RWPE2 (cell line): ENCODE measurements around the gene SBNO2.
A peak's percentile ranks its signal among the peaks of the same experiment; 100 is the strongest.

Experiments used
- ATAC-seq: fragments of 200-7000 bp; cut with Tn5 transposase; 3 replicates; pipeline ENCODE4 v1.9.1; 2021; ENCODE audit warnings: low read depth
- DNase-seq: peaks from one replicate; pipeline ENCODE4 v3.0.0-alpha.2; 2020; ENCODE audit warnings: low spot score
- H3K27ac ChIP-seq: fragments of 450-650 bp; 2 replicates; pipeline ENCODE4 v1.5.1; 2017; ENCODE audit warnings: mild to moderate bottlenecking; ENCODE audit not compliant: poor library complexity, severe bottlenecking
- H3K27me3 ChIP-seq: fragments of 250-450 bp; sonication (Bioruptor Pico); 2 replicates; pipeline ENCODE4 v1.5.1; 2021; ENCODE audit warnings: mild to moderate bottlenecking, moderate library complexity; ENCODE audit not compliant: insufficient read depth, poor library complexity, severe bottlenecking
- H3K36me3 ChIP-seq: fragments of 250-450 bp; sonication (Bioruptor Pico); 2 replicates; pipeline ENCODE4 v1.5.1; 2020; ENCODE audit warnings: low read depth, mild to moderate bottlenecking, moderate library complexity
- H3K4me1 ChIP-seq: fragments of 250-450 bp; sonication (Bioruptor Pico); 2 replicates; pipeline ENCODE4 v1.5.1; 2021; ENCODE audit warnings: mild to moderate bottlenecking, moderate library complexity; ENCODE audit not compliant: insufficient read depth, poor library complexity, severe bottlenecking
- H3K4me3 ChIP-seq: fragments of 250-450 bp; sonication (Bioruptor Pico); 2 replicates; pipeline ENCODE4 v1.5.1; 2021; ENCODE audit warnings: mild to moderate bottlenecking, moderate library complexity; ENCODE audit not compliant: severe bottlenecking
- H3K9me3 ChIP-seq: fragments of 250-450 bp; sonication (Bioruptor Pico); 2 replicates; pipeline ENCODE4 v1.5.1; 2021; ENCODE audit warnings: mild to moderate bottlenecking, moderate library complexity; ENCODE audit not compliant: severe bottlenecking
- TF ChIP-seq, protein P1 (sequence below): fragments of 450-650 bp; IDR thresholded peaks from one replicate; pipeline ENCODE4 v1.5.1; 2017; ENCODE audit warnings: mild to moderate bottlenecking, moderate library complexity; ENCODE audit not compliant: poor library complexity, severe bottlenecking

SBNO2 gene

DNA sequence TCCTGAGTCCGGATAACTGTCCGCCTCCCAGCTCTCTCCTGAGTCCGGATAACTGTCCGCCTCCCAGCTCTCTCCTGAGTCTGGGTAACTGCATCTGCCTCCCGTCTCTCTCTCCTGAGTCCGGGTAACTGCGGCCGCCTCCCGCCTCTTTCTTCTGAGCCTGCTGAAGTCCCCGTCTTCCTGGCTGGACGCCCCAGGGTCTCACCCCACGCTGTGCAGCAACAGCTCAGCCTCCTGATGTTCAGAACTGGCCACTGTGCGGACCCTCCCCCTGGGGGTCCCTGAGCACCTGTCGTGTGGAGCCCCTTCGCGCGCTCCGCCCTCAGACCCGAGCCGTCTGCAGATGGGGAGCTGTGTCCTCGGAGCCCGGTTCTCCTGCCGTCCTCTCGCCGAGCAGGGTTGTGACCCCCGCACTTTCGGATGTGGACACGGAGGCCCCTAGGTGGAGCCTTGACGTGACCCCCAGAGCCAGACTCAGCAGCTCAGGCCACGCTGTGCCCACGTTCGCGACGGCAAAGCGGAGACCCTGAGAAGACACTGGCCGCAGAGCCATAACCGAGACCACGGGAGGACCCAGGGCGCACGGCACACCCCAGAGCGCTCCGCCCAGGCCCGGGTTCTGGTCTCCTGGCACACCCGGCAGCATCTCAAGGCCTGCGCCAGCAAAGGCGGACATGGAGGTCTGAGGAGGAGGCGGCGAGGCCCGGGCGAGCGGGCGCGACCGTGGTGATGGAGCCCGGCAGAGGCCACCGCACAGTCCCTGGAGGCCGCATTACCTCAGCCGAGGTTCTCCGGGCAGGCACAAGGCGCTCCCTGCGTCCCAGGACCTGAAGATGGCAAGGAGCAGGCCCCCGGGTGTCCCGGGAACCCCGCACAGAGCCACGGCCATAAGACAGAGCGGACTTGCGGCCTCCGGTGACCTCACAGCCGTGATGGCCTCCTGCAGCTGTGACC is 15.9 kb downstream of the SBNO2 start:
- DNase-seq, result no peak
- TF ChIP-seq, protein P1, sequence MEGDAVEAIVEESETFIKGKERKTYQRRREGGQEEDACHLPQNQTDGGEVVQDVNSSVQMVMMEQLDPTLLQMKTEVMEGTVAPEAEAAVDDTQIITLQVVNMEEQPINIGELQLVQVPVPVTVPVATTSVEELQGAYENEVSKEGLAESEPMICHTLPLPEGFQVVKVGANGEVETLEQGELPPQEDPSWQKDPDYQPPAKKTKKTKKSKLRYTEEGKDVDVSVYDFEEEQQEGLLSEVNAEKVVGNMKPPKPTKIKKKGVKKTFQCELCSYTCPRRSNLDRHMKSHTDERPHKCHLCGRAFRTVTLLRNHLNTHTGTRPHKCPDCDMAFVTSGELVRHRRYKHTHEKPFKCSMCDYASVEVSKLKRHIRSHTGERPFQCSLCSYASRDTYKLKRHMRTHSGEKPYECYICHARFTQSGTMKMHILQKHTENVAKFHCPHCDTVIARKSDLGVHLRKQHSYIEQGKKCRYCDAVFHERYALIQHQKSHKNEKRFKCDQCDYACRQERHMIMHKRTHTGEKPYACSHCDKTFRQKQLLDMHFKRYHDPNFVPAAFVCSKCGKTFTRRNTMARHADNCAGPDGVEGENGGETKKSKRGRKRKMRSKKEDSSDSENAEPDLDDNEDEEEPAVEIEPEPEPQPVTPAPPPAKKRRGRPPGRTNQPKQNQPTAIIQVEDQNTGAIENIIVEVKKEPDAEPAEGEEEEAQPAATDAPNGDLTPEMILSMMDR, result no peak
- no peaks in the 10 kb centered on the region for H3K27me3 ChIP-seq
- H3K9me3 ChIP-seq, result no peaks in the 10 kb centered on the region
- no peak overlapping the region for H3K27ac ChIP-seq
- no peak for ATAC-seq
- H3K36me3 ChIP-seq, result peaks cover 19% of the 10 kb centered on the region
- H3K4me3 ChIP-seq, result no peak overlapping the region
- H3K4me1 ChIP-seq, result peaks cover 14% of the 10 kb centered on the region

DNA sequence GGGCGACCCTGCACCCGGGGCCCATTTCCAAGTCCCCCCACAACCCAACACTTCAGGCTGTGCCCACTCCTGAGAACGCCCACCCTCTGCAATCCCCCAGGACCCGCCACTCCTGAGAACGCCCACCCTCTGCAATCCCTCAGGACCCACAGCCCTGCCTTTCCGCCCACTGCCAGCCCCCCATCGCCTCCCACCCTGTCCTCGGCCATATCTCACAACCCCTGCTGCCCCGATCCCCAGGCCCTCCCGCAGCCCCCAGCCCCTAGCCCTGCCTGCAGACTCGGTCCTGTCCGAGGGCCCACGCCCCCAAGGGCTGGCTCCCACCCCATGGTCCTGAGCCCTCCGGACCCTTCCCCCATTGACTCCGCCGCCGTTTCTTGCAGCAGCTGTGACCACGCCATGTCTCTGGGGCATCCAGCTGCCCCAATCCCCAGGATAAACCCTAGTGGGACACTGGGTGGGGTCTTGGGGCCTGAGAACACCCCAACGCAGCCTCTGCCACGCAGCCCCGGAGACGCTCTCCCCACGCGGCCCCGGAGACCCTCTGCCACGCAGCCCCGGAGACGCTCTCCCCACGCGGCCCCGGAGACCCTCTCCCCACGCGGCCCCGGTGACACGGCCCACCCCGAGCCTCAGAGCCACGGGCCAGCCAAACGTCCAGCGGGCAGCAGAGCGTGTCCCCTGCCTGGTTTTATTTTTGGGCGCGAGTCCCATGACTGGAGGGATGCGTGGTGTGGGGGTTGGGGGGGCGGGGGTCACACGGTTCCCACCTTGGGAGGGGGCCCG is 17.0 kb downstream of the SBNO2 start:
- H3K4me1 ChIP-seq, result peaks cover 14% of the 10 kb centered on the region

DNA sequence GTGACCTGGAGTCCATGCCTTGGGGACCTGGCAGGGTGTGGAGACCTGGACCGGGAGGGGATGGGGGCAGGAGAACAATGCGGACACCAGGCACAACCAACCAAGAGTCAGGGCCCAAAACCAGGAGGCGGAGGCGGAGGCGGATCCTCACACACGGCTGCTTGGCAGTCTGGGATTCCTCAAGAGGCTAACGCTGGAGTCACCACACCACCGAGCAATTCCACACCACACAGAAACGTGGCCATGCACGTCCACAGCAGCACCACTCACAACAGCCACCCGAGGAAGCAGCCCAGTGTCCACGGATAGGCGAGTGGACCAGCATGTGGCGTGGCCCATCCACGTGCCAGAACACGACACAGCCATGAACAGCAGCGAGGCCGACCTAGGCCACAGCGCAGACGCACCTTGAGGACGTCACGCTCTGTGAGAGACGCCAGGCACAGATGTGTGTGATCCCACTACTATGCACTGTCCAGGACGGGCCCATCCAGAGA is 17.7 kb downstream of the SBNO2 start:
- Histone ChIP-seq H3K27ac (peak overlapping the region; percentile 81), H3K4me1 (peaks cover 14% of the 10 kb centered on the region), H3K27me3 (no peaks in the 10 kb centered on the region), H3K9me3 (no peaks in the 10 kb centered on the region), H3K36me3 (peaks cover 36% of the 10 kb centered on the region), H3K4me3 (no peak overlapping the region)
- ATAC-seq, result peak; percentile 25; the same call in 1 of the 3 replicates
- DNase-seq, result no peak
- TF ChIP-seq, protein P1, result no peak

More for the DNA sequence above, 17.0 kb downstream of the SBNO2 start:
- Histone ChIP-seq H3K27ac (no peak overlapping the region), H3K36me3 (peaks cover 29% of the 10 kb centered on the region), H3K27me3 (no peaks in the 10 kb centered on the region), H3K9me3 (no peaks in the 10 kb centered on the region), H3K4me3 (no peak overlapping the region)
- ATAC-seq (no peak), DNase-seq (no peak)
- TF ChIP-seq, protein P1, result no peak

DNA sequence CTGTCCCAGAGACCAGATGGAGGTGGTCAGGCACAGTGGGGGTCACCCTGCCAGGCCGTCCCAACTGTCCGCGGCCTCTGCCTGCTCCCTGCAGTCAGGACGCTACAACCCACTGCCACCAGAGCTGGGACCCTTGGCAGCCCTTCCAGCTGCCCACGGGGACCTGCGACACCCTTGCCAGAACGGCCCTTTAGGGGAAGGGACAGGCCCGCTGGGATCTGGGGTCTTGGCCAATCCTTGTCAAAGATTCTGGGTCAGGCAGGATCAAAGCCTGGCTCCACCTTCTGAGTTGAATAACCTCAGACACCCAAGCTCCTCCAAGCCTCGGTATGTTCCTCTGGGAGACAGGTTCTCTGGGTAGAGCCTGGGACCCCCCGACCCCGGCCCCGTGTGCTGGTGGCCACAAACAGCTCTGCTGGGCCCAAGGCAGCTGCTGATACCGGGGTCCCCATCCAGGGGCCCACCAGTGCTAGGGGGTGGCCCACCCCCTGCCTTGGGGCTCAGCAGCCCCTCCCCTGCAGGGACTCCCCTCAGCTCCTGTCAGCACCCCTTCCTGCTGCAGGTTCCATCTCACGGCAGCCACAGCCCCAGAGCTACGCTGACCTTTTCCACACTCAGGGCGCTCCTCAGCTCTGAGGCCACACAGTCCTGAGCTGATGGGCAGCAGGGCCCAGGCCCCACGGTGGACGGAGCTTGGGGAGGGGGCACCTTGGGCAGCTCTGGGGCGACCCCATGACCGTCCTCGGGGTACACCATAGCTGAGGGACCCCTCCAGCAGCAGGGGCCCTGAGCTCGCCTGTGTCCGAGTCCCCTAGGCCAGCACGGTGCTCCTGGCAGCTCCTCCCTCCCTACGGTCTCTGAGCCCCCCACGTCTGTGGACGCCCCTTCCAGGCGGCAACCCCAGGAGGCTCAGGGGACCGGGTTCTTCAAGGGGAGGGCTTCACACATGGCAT is 18.4 kb downstream of the SBNO2 start:
- ATAC-seq, result peak; percentile 59; the same call in 2 of the 3 replicates
- Histone ChIP-seq H3K9me3 (no peaks in the 10 kb centered on the region), H3K4me1 (peaks cover 14% of the 10 kb centered on the region), H3K27me3 (no peaks in the 10 kb centered on the region), H3K36me3 (peaks cover 43% of the 10 kb centered on the region), H3K4me3 (no peak overlapping the region), H3K27ac (peak overlapping the region; percentile 81)
- DNase-seq, result no peak
- TF ChIP-seq, protein P1, result no peak
